ENCODE measurements around the gene GPA33. TPM values are rescaled to one million over a fixed set of nuclear protein-coding genes. Genes with fewer than 3 reads are reported as not detected.

GPA33 gene
- total and polyA plus RNA-seq, 10 donors = 0.07 to 1.4 (median 0.79) TPM

DNA sequence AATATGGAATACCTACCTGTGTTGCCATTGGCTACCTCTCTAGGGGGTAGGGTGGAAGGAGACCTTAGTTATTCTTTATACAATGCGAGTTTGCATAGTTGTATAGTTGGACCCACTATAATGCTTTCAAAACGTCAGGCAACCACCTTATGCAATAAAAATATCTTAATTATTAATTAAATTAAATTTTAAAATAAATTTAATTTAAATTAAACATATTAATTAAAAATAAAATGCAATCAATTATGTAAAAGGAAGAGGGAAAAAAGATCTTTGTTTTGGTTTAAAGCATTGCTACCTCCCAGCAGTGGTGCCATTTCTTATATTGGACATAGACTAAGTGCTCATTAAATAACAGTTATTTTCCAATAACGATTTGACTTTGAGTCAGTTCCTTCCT lies 22.3 kb downstream of the GPA33 start:
- Histone ChIP-seq H3K27me3 (replicated peaks in 1 of 7) (no peaks in the 10 kb centered on the region), H3K36me3 (no peaks in the 10 kb centered on the region), H3K27ac (no peak overlapping the region), H3K4me1 (peaks cover 0 to 11% (median 5%) of the 10 kb centered on the region in 6 donors), H3K9me3 (no peaks in the 10 kb centered on the region), H3K4me3 (no peak overlapping the region)
- intact Hi-C loops (cut with DNase I; ENCODE audit: low total_unique reads) = loop anchor here (5.0 kb wide), 2 partner anchors 374 to 464 kb away; no protein-coding TSS in a partner anchor
- WGBS, 5 donors = 73 to 89% (median 78%) methylated on average over 3 of the region's 3 CpGs
- no peak for DNase-seq
- TF ChIP-seq POLR2A (IDR thresholded peaks at IDR 0.05) (no peak), POLR2AphosphoS5 (IDR thresholded peaks at IDR 0.05) (no peak)
- TF ChIP-seq, protein P1, sequence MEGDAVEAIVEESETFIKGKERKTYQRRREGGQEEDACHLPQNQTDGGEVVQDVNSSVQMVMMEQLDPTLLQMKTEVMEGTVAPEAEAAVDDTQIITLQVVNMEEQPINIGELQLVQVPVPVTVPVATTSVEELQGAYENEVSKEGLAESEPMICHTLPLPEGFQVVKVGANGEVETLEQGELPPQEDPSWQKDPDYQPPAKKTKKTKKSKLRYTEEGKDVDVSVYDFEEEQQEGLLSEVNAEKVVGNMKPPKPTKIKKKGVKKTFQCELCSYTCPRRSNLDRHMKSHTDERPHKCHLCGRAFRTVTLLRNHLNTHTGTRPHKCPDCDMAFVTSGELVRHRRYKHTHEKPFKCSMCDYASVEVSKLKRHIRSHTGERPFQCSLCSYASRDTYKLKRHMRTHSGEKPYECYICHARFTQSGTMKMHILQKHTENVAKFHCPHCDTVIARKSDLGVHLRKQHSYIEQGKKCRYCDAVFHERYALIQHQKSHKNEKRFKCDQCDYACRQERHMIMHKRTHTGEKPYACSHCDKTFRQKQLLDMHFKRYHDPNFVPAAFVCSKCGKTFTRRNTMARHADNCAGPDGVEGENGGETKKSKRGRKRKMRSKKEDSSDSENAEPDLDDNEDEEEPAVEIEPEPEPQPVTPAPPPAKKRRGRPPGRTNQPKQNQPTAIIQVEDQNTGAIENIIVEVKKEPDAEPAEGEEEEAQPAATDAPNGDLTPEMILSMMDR (IDR thresholded peaks at IDR 0.05 in 8 of 11, conservative IDR thresholded peaks at IDR 0.05 in 3 of 11) = no peak

DNA sequence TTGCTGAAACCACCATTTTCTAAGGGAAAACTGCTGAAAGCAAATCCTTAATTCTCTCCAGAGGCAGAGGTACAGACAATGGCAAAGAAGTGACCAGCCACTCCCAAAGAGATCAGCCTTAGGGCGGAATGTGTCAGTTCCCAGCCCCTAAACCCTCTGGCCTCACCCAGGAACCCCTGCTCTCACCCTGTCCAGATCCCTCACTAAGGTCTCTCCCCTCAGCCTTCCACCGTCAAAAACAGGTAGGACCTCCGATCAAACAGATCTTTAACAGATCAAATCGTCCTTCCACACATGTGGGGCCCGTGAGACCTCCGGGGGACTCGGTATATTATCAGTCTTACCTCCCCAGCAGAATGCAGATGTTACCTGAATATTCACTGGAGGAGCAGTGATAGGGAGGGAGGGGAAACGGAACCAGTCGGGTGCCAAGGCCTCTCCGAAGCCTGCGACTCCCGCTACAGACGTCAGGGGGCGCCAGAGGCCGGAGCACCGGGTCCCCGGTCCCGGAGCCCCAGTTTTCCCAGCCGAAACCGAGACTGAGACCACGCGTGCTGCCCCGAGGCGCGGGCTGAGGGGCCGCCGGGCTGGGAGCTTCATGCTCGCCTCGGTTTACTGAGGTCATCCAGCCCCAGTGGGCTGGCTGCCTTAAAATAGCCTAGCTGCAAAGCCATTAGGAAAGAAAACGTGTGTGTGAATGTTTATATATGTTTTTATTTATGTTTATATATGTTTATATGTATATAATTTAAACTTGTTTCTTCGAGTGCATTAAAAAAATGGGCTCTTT lies 23.6 kb downstream of the GPA33 start:
- peak; percentile 96 for DNase-seq
- 8 to 10% (median 9%) methylated on average over 26 to 31 of the region's 31 CpGs for WGBS, 5 donors
- Histone ChIP-seq H3K4me1 (peaks cover 0 to 11% (median 5%) of the 10 kb centered on the region in 6 donors), H3K9me3 (no peaks in the 10 kb centered on the region), H3K27me3 (replicated peaks in 1 of 7) (no peaks in the 10 kb centered on the region), H3K27ac (no peak overlapping the region), H3K4me3 (peak overlapping the region in 3 of 8 donors; percentile 14 to 52 (median 25)), H3K36me3 (no peaks in the 10 kb centered on the region)
- intact Hi-C loops (cut with DNase I; ENCODE audit: low total_unique reads) = loop anchor here (5.0 kb wide), 2 partner anchors 376 to 466 kb away; no protein-coding TSS in a partner anchor
- TF ChIP-seq POLR2A (IDR thresholded peaks at IDR 0.05) = no peak
- peak in 2 of 3 donors; percentile 32 to 60 for TF ChIP-seq POLR2AphosphoS5 (IDR thresholded peaks at IDR 0.05)
- TF ChIP-seq, protein P1 (IDR thresholded peaks at IDR 0.05 in 8 of 11, conservative IDR thresholded peaks at IDR 0.05 in 3 of 11) = peak; percentile 74 to 99 (median 97)

DNA sequence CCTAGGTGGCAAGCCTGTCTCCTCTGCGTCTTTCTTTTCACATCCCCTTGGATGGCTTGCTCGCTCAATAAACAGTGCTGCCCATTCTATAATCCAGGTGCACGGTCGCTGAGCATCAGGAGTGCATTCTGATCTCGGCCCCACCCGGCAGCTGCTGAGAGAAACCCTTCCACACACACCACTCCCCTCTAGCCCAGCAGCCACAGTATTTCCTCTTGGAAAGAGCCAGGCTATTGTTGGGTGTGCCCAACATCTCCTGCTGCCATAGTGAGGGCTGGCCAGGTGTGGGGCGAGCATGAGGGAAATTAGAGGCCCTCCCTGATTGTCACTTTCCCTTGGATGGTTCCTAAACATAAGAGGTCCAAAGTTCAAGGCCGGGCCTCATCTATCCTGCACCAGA lies 24.7 kb downstream of the GPA33 start:
- intact Hi-C loops (cut with DNase I; ENCODE audit: low total_unique reads) = loop anchor here (5.0 kb wide), 2 partner anchors 377 to 467 kb away; no protein-coding TSS in a partner anchor
- 80 to 95% (median 91%) methylated on average over 7 to 8 of the region's 8 CpGs for WGBS, 5 donors
- H3K4me3 ChIP-seq = no peak overlapping the region
- no peaks in the 10 kb centered on the region for H3K36me3 ChIP-seq
- no peaks in the 10 kb centered on the region for H3K27me3 ChIP-seq (replicated peaks in 1 of 7)
- no peaks in the 10 kb centered on the region for H3K9me3 ChIP-seq
- H3K27ac ChIP-seq = no peak overlapping the region
- TF ChIP-seq POLR2AphosphoS5 (IDR thresholded peaks at IDR 0.05) (no peak), POLR2A (IDR thresholded peaks at IDR 0.05) (no peak)
- TF ChIP-seq, protein P1 (IDR thresholded peaks at IDR 0.05 in 8 of 11, conservative IDR thresholded peaks at IDR 0.05 in 3 of 11) = no peak
- peaks cover 0 to 11% (median 5%) of the 10 kb centered on the region in 6 donors for H3K4me1 ChIP-seq
- no peak for DNase-seq

DNA sequence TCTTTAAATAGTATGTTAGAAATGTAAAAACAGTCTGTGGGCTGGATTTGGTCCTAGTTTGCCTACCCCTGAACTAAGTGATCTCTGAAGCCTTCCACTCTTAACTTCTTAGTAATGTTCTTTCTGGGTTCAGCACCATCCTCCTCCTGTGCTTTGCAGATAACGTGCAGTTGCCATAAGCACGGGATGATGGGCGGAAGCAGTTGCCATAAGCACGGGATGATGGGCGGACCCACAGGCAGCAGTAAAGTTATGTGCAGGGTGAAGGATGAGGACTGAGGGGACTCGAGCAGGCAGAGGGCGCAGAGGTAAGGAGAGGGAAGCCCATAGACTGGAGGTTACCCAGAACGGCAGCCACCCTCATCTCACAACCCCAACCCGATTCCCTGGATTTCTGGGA lies 25.6 kb downstream of the GPA33 start:
- H3K36me3 ChIP-seq = no peaks in the 10 kb centered on the region
- no peaks in the 10 kb centered on the region for H3K27me3 ChIP-seq (replicated peaks in 1 of 7)
- H3K27ac ChIP-seq = no peak overlapping the region
- H3K9me3 ChIP-seq = no peaks in the 10 kb centered on the region
- no peak for DNase-seq
- intact Hi-C loops (cut with DNase I; ENCODE audit: low total_unique reads) = loop anchor here (5.0 kb wide), 2 partner anchors 378 to 468 kb away; no protein-coding TSS in a partner anchor
- peaks cover 0 to 11% (median 5%) of the 10 kb centered on the region in 6 donors for H3K4me1 ChIP-seq
- H3K4me3 ChIP-seq = no peak overlapping the region
- no peak for TF ChIP-seq POLR2AphosphoS5 (IDR thresholded peaks at IDR 0.05)
- TF ChIP-seq POLR2A (IDR thresholded peaks at IDR 0.05) = no peak
- TF ChIP-seq, protein P1 (IDR thresholded peaks at IDR 0.05 in 8 of 11, conservative IDR thresholded peaks at IDR 0.05 in 3 of 11) = no peak
- 82 to 91% (median 87%) methylated on average over 9 of the region's 9 CpGs for WGBS, 5 donors
